Fibroblast of peridontal ligament (primary cell): Measurements from ENCODE around the gene ZEB2.
"Not testable (repeated sequence)": the region's sequence is repeated elsewhere in the genome, so short reads cannot be mapped to it uniquely, and the experiment has no call there.

Experiments used
- DNase-seq: peaks from one replicate; pipeline ENCODE4 v3.0.0-alpha.2; 2010; ENCODE audit errors: extremely low read depth

Gene ZEB2

DNA sequence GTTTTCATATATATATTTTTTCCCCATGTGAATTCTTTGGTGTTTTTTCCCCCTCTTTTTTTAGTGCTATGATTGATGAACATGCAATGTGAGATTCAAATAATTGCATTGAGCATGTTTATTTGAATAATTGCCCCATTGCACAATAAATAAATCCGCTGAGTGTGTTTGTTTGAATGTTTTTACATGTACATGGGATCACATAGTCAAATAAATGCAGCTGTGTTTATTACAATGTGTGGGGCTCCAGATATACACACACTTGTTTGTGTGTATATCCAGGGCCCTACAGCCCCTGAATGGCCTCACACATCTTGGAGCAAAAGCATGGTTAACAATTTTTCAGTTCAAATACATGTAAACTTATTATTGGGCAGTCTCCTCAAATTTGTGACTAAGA lies 134.5 kb downstream of the ZEB2 start:
- DNase-seq = no peak

DNA sequence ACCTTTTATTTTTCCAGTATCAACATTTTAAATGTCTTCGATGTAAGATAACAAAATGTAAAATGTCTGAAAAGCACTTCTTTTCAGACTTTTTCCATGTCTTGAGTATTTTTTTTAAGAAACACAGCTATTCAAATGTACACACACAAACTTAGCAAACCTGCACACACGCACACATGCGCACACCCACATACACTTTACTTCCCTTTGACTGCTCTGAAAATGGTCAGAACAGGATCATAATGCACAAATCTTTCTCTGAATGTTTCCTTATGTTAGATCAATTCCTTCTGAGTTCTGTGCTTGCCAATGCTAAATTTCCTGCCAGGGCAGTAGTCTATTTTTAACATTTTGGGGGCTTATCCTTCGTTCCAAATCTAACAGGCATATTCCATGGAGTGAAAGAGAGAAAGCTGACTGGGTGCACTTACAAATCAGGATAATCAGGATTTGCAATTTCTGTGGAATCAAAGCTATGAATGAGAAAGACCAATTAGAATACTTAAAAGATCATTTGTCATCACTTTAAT lies 136.3 kb downstream of the ZEB2 start:
- no peak for DNase-seq

DNA sequence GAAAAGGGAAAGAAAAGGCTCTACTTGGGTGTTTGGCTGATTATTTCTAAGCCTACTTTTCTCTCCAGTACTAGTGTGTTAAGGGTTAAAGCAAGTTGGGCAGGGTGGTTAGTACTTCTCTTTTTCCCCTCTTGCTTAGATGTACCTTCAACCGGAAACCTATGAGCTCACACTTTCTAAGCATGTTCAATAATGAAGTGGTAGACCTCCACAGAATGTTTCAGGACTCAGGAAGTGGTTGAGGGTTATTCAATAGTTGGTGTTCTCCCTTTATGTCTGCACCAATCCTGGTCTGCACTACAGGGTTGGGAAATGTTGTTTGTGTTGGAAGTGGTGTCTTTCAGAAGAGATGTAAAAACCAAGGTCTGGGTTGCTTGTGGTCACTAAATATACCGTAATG lies 137.1 kb downstream of the ZEB2 start:
- DNase-seq = peak; percentile 40

DNA sequence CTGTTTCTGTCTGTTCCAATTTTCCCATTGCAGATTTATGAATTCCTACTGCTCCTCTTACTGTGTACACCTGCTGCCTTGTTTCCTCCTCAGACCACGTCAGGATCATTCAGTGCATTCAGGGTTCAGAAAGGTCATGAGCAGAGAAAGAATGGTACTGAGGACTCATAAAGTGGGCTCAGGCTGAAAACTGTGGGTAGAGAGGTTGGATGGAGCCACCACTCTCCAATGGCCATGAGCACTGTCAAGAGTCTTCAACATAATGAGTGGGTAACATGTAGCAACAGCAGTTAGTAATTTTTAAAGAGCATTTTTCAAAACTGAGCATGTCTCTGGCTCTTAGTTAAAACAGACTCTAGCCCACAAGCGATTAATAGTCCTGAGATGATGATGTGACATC lies 138.2 kb downstream of the ZEB2 start:
- no peak for DNase-seq

- DNase-seq = no peak
These were observed 140.0 kb downstream of the ZEB2 start for GRCh38 chr2:144379851-144380311.

- no peak for DNase-seq
These were observed 141.4 kb downstream of the ZEB2 start for GRCh38 chr2:144378551-144378950.

DNA sequence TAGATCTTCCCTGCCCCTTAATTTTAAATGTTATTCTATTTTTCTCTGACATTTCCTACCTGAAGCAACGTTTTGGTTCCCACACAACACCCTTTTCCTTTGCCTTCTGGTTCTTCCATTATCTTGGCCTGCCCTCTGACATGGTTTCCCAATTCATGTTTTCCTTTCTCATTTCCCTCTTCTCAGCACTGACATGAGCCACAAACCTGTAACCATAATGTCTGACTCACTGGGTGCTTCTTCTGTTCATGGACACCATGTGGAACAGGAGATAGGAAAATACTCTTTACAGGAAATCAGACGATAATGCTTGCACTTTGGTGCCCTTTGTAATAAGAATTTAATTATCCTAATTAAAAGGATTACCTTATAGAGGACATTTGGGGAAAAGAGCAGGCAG lies 142.0 kb downstream of the ZEB2 start:
- DNase-seq = no peak

GRCh38 chr2:144376926-144377325 lies 143.0 kb downstream of the ZEB2 start:
- DNase-seq = peak; percentile 58

DNA sequence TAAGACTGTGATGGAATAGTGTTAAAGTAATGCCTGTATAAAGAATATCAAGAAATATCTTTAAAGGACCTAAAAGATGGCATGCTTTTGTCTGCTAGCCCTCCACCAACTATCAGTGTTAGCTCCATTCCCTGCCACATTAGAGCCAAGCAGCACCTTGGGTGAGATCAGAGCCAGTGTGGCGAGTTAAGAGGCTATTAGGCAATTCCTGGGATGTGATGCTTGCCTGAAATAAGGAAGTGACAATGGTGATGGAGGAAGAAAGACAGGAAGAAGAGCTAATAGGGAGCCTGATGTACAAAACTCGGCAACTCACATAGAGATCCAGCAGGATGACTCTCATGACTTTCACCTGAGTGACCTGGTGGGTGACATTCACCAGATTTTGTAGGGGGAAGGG lies 143.5 kb downstream of the ZEB2 start:
- DNase-seq = no peak

DNA sequence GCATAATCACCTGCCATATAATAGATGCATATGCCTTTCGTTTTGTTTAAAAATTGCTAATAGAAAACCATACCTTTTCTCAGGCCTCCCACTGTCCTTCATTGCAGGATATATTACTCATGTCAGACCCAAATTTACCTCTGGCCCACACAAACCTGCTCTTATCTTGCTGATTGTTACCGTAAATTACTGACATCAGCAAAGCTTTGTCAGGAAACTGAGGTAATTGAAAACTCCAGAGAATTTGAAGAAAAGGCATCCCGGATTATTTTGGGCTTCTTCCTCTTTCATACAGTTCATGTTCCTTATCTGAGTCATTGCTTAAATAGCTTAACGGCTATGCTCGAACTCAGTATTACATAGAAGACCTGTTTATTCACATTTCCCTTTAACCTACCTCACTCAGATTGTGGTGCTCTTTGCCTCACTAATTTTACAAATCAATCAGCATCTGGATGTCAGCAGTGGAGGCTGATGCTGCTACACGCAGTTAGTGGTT lies 145.7 kb downstream of the ZEB2 start:
- DNase-seq = peak; percentile 47

- DNase-seq = peak; percentile 54
These were observed 147.4 kb downstream of the ZEB2 start for GRCh38 chr2:144372410-144373080.

- peak; percentile 71 for DNase-seq
These were observed 148.9 kb downstream of the ZEB2 start for GRCh38 chr2:144370937-144371584.

GRCh38 chr2:144369416-144369815 lies 150.5 kb downstream of the ZEB2 start:
- DNase-seq = no peak

GRCh38 chr2:144366825-144367429 lies 153.0 kb downstream of the ZEB2 start:
- no peak for DNase-seq

- peak; percentile 76 for DNase-seq
These were observed 154.8 kb downstream of the ZEB2 start for GRCh38 chr2:144364944-144365738.

GRCh38 chr2:144364247-144364646 lies 155.7 kb downstream of the ZEB2 start:
- DNase-seq = not testable (repeated sequence)

- no peak for DNase-seq
These were observed 157.5 kb downstream of the ZEB2 start for GRCh38 chr2:144362401-144362800.

- DNase-seq = no peak
These were observed 158.2 kb downstream of the ZEB2 start for GRCh38 chr2:144361742-144362141.

DNA sequence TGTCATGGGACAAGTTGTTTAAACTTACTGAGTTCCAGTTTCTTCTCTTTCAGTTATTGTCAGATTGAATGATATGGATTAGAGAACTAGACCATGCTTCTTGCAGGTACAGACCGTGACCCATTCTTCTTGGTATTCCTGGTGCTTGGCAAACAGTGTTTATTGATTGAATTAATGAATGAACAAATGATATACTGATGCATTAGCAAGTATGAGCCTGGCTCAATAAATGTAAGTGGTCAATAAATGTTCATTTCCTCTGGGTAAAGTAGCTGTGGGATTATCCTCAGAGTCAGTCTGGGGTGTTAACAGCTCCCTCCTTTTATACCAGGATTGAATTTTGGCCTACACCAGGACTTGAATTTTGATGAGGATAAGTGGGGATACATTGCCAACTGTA lies 160.2 kb downstream of the ZEB2 start:
- no peak for DNase-seq

GRCh38 chr2:144358979-144359541 lies 160.9 kb downstream of the ZEB2 start:
- DNase-seq = peak; percentile 53

- no peak for DNase-seq
These were observed 161.4 kb downstream of the ZEB2 start for GRCh38 chr2:144358374-144358964.
